GM21717 (cell line): Measurements from ENCODE around the gene FBXL14.

ENCODE experiments used
- ATAC-seq: cut with Tn5 transposase; IDR thresholded peaks from one replicate; pipeline ENCODE4 v1.9.1; 2021; ENCODE audit warnings: mild to moderate bottlenecking, moderate library complexity; ENCODE audit not compliant: unreplicated experiment

The FBXL14 gene

GRCh38 chr12:1517734-1518525 is 76.5 kb downstream of the FBXL14 start:
- no peak for ATAC-seq

GRCh38 chr12:1517007-1517406 is 77.4 kb downstream of the FBXL14 start:
- ATAC-seq: no peak
